Measurements from ENCODE around the gene MEF2C.
"Not testable (repeated sequence)": the region's sequence is repeated elsewhere in the genome, so short reads cannot be mapped to it uniquely, and the experiment has no call there.

The MEF2C gene

DNA sequence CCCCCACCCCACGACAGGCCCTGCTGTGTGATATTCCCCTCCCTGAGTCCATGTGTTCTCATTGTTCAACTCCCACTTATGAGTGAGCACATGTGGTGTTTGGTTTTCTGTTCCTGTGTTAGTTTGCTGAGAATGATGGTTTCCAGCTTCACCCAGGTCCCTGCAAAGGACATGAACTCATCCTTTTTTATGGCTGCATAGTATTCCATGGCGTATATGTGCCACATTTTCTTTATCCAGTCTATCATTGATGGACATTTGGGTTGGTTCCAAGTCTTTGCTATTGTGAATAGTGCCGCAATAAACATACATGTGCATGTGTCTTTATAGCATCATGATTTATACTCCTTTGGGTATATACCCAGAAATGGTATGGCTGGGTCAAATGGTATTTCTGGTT, 89.2 kb downstream of the MEF2C start:
- DNase-seq: not testable (repeated sequence)

DNA sequence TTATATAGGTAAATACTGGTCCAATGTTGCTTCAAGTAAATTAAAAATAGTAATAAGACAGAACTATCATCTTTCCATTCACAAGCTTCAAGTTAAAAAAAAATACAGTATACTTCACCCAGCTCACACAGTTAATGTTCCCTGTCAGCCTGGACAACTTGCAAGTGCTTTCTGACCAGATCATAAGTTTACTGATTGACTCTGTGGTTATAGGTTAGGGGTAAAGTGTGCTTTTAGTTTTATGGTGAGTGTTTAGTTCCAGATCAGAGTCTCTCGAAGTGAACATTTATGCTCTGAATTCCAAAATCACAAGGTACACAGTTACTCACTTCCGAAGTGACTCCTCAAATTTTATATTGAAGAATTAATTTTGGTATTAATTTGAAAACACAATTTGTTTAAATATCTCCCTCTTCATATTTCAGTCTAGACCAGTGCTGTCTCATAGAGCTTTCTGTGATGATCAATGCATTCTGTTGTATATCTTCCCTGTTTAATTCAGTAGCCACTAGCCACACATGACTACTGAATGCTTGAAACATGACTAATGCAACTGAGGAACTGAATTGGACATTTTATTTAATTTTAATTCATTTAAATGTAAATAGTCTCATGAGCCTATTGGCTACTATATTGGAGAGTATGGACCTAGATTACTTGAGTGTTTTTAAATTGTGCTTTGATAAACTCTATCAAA, 90.7 kb downstream of the MEF2C start:
- peak; percentile 76 for DNase-seq

DNA sequence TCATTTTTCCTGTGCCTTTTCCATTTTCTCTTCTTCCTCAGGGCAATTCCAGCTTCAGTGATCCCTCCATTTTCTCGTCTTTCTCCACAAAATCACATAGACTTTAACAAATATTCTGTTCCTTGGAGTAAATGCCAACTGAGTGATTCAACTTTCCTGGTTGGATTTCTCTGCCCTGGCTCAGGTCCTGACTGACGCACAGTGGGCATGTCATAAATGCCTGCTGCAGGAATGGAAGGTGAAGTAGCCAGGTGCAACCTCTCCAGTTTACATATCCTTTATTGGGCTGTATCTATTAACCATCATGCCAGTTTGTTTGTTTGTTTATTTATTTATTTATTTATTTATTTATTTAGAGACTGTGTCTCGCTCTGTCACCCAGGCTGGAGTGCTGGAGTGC, 95.1 kb downstream of the MEF2C start:
- no peak for DNase-seq

DNA sequence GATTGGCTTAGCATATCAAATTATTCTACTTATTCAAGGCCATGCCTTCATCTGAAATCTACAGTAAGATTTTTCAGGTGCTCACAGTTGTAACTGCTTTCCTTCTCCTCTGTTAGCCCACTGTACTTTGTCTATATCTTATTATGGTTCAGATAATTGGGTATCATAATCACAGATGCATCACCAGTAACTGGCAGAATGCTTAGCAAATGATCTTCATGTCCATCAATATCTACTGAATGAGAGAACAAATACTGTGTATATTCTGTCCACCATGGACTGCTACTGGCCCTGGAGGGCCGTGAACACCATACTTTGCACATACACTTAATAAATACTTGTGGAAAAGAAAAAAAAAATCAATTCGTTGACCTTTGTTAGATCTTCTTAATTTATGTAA, 96.2 kb downstream of the MEF2C start:
- no peak for DNase-seq

DNA sequence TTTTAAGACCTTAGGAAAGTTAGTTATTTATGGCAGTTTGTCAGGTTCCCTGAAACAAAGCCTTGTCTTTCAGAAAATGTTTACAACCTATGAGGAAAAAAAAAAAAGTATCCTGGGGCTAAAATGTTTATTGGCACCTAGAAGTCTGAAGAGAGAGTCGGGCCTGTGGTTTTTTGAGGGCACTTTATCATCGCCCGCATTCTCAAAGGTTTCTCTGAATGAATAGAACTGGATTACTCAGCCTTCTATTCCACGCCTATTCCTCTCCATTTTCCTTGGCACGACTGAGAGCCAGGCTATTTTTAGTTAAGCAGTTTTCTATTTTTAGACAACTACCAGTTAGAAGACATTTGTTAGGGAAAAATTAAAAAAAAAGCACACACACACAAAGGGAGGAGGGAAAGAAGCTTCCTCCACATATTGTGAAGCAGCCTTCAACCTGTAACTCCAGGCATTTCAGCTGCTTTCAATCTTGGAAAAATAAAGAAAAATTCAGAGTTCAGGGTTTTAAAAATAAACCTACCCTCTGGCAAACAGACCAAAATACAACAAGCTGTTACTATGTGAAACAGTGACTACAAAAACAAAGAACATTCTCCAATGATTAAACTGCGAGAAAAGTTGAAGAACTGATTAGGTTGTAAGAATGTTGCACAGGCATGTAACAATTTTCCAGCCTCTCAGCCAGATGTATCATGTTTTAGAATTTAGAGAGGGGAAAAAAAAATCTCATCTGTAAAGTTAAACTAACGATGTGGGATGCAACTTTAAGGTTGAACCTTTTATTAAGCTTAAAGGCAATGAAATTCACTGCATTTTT, 97.0 kb downstream of the MEF2C start:
- peak; percentile 97 for DNase-seq

DNA sequence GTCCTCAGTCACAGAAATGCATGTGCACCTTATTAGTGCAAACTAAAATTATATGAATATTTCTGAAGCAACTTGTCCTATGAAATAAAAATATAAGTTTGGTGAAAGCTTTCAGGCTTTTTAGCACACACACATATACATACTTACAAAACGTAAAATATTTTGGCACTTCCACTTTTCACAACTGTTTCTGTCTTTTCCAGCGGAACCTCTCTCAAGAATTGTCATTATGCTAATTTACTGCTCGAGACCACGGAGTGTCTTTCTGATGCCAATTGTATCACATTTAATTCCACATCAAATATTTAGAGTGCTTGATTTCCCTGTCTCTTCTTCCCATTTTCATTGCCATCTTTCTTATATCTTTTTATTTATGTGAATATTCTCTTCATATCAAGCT, 100.4 kb downstream of the MEF2C start:
- no peak for DNase-seq

DNA sequence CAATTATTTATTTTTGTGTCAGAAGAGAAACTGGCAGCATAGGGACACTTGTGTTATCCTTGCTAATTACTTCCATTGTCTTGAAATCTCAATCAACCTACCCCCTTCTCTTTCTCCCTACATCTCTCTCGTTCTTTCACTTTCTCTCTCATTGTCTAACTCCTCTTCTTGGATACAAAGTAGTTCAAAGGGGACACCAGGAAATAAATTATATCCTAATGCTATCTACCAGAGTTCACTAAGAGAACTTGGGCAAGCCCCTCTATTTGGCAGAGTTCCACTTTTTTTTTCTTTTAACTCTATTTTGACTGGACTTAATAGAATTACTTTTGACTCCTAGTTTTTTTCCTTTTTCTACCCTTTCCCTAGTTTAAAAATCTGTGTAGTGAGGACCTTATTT, 102.2 kb downstream of the MEF2C start:
- DNase-seq: no peak

DNA sequence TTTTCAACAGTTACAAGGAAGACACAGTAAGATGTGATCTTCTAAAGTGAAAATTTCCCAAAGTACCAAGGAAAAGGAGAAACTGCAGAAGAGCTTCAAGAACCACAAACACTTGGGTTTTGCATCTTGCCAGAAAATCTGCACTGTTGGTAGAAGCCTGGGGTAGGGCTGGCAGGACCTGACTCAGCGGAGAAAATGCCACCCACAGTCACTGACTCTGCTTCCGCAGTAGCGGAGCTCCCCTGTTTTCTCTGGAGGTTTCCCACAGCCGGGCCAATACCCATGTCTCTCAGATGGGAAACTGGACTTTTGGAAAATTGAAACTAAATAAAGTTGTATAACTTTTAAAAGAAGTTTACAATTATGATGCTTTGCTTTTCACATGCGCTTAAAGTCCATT, 104.2 kb downstream of the MEF2C start:
- DNase-seq: peak; percentile 20

DNA sequence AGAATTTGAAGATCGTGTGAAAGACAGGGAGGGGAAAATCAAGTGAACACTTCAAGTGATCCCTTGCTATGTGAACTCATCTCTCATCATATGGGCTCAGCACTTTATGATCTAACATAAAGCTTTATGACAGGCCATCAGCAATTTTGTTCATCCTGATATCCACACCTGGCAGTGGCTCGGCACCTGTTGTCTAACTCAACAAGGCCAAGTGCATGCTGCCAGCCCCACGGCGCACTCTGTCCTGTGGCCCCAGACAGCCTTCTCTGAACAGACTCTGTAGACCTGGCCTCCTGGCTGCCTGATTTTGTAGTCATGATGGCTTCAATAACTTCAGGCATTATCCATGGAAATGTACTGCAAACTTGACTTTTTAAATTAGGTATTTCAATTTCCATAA, 106.3 kb downstream of the MEF2C start:
- DNase-seq: no peak

DNA sequence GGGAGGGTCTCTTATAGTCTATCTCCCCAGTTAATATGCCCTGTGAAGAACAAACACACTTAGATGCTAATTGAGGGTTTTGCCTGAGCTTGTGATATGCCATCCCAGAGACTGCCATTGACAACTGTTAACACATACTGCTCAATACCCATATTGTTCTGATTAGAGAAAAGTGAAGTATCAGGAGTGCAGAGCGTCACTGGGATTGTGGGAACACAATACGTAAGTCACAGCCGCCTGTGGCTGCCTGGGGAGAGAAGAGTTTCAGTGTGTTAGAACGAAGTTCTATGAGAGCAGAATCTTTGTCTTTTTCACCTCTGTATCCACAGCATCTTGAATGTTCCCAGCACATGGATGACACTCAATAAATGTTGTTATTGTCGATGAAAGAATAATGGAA, 110.2 kb downstream of the MEF2C start:
- DNase-seq: no peak

DNA sequence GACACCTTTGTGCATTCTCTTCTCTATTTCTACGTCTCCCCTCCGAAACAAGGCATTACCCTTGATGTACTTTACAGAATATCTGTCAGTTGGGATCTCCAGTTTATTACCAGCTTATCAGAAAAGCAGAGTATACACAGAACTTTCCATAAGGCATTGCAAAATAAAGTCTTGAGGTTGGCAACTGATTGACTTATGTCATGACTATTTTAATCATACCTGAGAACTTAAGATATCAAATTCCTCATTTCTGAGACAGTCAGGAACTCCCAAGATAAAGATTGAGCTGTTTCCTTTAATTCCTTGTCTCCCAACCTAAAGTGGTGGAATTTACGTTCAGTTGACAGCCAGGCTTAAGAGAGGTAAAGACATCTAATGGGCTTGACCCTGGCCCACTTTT, 110.9 kb downstream of the MEF2C start:
- no peak for DNase-seq

DNA sequence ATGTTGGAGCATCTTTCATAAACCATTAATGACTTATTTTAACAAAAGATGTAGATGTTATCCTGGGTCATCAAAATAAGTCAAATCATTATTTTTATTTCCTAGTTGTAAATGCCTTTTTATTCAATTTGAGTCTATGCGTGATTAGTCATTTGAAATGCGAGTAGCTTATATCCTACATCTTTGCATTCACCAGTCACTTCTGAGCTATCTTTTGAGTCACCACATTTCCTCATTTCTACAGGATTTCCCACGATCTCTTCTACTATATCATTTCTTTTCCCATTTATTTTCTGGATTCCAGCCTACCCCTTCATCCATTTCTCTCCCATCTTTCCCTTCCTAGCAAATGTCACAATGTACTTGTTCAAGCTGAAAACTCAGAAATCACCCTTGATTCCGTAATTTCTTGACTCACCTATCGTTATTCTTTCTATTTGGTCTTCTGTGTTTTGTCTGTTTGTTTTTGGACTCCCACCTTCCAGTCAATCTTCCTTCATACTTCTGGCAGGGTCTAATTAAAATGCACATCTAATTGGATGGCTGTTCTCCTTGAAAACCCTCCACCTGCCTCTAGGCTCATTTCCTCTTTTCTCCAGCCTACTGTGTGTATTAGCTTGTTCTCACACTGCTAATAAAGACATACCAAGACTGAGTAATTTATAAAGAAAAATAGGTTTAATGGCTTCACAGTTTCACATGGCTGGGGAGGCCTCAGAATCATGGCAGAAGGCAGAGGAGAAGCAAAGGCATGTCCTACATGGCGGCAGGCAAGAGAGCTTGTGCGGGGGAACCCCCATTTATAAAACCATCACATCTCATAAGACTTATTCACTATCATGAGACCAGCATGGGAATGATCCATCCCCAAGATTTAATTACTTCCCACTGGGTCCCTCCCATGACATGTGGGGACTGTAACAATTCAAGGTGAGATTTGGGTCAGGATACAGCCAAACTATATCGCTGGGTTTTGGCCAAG, 112.4 kb downstream of the MEF2C start:
- DNase-seq: peak; percentile 85

DNA sequence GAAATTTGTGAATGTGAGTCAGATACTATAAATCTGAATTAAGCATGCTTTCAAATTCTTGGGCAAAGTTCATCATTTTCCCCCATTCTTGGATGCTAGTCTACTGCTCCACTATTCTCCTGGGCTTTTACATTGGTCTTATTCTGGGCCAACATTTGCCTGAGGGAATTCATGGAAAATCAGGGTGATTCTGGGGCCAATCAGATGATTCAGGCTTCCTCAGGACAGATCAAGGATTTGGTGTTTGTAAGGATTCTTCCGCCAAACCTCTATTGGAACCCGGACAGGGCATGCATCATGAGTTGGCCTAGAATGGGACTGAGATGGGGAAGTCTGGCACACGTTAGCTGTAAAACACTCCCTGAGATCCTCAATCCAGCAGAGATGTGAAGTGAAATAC, 113.8 kb downstream of the MEF2C start:
- DNase-seq: peak; percentile 89

DNA sequence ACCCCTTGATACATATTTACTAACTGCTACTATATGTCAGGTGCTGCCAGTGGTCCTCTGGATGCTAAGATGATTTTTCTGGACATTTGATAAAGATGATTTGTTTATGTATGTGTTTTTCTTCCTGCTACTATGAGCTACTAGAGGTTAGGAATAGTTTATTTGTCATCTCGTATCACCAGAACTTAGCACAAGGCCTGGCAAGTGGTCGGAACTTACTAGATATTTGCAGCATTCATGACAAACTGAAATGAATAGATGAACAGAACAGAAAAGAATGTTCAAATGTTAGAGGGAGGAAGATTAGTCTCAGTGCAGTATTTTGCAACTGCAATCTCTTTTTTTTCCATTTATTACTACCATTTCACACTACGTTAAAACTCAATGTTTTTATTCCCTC, 114.6 kb downstream of the MEF2C start:
- DNase-seq: no peak

DNA sequence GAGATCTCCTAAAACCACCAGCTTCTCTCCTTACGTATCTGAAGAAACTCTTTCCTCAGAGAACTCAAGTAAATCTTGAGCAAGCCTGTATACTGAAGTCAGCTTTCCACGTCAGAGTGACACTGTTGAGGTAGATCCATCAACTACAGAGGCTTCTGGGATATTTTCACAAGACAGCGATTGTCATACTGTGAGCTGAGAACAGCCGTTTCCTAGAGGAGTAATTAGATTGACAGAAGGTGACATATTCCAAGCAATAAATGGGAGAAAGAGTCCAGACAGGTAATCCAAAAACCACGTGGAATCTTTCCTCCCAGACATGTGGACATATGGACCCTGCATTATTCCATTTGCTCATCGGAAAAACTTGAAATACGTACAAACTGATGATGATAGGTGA, 117.2 kb downstream of the MEF2C start:
- no peak for DNase-seq

DNA sequence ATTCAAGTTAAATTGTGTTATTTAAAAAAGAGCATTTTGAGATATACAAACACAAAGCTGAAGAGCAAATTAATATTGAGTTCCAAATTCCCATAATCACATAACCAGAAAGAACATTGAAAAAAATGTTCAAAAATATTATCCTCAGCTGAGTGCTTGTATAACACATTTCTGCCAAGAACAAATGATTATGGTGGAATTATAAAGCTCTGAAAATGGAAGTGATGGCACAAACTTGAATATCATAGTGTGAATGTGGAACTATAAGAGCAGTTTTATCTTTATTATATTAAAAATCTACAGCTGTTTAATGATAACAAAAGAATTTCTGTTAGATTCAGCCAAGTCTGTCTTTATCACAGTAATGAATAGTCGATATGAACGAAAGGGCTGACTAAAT, 117.8 kb downstream of the MEF2C start:
- DNase-seq: no peak

DNA sequence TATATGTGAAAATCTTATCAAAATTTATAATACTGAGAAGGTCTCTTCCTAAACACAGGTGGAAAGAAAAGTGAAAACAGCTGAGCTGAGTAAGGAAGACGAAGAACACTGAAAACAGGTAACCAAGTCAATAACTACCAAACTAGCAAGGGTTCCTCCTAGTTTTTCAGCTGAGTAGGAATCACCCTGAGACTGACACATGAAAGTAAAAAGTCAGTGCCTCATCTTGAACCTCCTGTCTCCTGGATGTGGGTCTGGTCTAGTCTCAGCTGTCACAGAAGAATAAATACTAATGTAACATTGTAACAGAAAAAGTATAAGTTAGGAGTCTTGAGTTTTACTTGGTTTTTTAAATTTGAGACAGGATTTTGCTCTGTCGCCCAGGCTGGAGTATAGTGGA, 121.0 kb downstream of the MEF2C start:
- DNase-seq: no peak

DNA sequence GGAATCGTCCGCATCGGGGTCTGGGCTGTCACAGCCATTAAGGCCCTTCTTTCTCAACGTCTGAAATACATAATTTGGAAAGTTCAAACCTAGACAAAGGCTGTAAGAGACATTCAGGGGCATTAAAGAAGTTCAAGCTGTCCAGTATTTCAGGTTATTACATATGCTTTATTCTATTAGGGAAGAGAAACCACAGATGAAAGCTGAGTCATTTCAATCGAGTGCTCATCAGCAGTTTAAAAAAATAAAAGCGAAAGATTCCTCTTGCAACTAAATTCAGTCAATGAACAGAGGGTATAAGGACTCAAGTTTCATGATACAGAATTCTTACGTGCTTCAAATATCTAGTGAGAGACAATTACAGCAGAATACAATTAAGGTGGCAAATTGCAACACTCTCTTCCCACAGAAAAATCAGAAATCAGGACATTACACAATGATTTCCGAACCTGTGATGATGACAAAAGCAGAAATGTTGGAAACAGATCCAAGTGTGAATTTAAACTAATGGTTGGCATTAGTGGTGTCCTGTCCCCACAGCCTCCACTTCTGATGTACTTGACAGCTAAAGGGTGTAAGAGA, 121.6 kb downstream of the MEF2C start:
- DNase-seq: peak; percentile 52

DNA sequence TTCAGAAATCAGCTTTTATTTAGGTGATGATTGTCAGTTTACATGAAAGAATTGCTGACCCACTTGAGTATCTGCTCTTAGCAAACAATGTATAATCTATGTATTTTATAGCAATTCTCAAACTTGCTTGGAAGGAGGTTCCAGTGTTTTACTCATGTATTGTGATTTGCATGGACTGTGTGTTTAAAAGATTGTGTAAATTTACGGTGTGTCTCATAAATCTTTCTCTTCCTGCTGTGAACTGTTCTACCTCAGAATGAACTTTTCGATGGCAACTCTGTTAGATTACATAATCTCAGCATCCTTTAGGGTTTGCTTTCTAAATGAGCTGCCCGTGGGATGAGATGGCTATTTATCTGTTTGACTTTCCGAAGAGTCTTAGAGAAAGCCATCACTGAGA, 122.5 kb downstream of the MEF2C start:
- DNase-seq: no peak

DNA sequence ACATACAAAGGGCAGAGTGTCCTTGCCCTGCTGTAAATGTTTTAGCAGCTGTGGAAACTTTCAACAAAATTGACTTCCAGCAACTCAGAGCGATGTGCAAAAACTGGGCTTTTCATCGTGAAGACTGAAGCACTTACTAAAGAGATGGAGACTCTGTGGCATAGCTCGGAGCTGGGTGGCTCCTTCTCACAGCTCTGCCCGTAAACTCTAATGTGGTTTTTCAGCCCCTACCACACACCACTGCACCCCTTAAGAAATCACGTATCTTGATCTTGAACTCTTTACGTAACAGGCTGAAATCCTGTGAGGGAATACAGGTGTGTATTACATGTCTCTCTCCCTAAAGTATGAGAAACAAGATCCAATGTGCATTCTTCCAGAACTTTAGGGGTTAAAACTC, 124.4 kb downstream of the MEF2C start:
- no peak for DNase-seq

DNA sequence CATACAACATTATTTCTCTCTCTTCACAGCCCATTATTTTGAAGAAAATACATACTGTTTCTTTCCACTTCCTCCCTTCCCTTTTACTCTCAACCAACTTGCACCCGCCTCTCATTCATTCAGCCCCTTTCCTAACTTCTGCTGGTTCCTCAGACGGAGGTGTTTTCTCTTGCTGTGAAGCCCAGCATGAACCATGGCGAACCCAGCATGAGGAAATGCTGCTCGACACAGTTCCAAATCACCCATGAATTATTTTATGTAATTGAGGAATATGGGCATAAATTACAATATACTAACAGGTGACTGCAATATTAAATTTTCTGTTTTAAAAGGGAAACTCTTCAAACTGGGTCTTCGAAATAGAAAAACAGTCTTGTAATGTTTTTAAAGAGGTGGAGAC, 124.8 kb downstream of the MEF2C start:
- no peak for DNase-seq

DNA sequence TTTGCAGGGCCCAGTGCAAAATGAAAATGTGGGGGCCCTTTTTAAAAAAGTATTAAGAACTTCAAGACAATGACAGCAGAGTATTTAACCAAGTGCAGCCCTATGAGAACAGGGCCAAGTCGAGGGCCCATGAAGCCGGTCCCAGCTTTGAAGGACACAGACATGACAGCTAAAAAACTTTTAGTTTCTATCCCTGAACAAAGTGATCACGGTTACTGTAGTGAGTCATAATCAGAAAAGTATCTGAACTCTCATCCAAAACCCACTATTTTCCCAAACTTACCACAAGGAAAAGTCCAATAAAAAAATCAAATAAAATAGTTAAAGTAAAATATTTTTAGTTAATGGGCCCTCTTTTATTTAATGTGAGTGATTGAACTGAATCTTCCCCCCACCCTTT, 126.0 kb downstream of the MEF2C start:
- DNase-seq: no peak

DNA sequence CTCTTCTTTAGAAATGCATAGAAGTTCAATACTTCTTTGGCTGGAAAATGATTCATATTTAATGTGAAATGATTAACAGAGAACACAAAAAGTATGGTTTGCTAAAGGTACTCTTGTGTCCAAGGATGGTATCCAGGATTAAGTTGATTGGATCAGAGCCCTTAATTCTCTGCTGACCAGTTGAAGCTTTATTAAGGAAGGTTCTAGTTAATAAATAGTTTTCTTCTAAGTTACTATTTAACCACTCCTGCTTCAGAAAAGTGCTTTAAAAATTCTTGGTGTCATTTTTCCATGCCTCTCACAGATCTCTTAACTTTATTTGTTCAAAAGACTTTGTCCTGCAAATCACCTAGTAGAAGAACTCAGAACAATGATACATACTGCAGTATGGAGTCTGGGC, 134.3 kb downstream of the MEF2C start:
- no peak for DNase-seq
